PC-9 (cell line): Measurements from ENCODE around the gene BBX. TPM values are rescaled to one million over a fixed set of nuclear protein-coding genes. Genes with fewer than 3 reads are reported as not detected.

Experiments used
- BruUV-seq: library from RNA; stranded (reverse); fragments of 400-500 nt; replicated peaks from 2 replicates; lab custom pipeline; 2021; lab: Mats Ljungman, UMichigan
- CTCF ChIA-PET: fragments of 300-600 bp; sonication (Branson Sonifier 250); formaldehyde crosslinking; loops from one replicate; lab custom pipeline; 2022; ENCODE audit warnings: antibody characterized with exemption; lab: Charles Lee
- POLR2A ChIA-PET: fragments of 300-600 bp; sonication (Branson Sonifier 250); formaldehyde crosslinking; loops from one replicate; lab custom pipeline; 2022; ENCODE audit warnings: antibody characterized with exemption; ENCODE audit not compliant: unreplicated experiment; lab: Charles Lee
- DNase-seq, 2 experiments: peaks; one replicate each; pipeline versions ENCODE4 v3.0.0 to v3.0.0-alpha.2; 2015 to 2022; ENCODE audit warnings: mixed read lengths in 1 of 2
- H2AFZ ChIP-seq: fragments of 200-600 bp; sonication (generic); 2 replicates; pipeline ENCODE4 v1.8.1; 2017; ENCODE audit warnings: antibody characterized with exemption
- H3F3A ChIP-seq: fragments of 200-600 bp; sonication (generic); 2 replicates; pipeline ENCODE4 v1.8.1; 2017; ENCODE audit warnings: antibody characterized with exemption, mild to moderate bottlenecking, low read depth; ENCODE audit not compliant: insufficient read depth
- H3K27ac ChIP-seq: fragments of 200-600 bp; sonication (generic); 2 replicates; pipeline ENCODE4 v1.6.1; 2016; ENCODE audit warnings: mixed run types
- H3K27me3 ChIP-seq: fragments of 200-600 bp; sonication (generic); 2 replicates; pipeline ENCODE4 v1.6.1; 2016; ENCODE audit warnings: low read depth, mixed run types; ENCODE audit not compliant: insufficient read depth
- H3K36me3 ChIP-seq: fragments of 200-600 bp; sonication (generic); 2 replicates; pipeline ENCODE4 v1.6.1; 2016; ENCODE audit warnings: low read depth, mixed run types
- H3K4me1 ChIP-seq: fragments of 200-600 bp; sonication (generic); replicated peaks from 2 replicates; pipeline ENCODE4 v1.6.1; 2016; ENCODE audit warnings: mixed run types; ENCODE audit not compliant: insufficient read depth
- H3K4me2 ChIP-seq: fragments of 200-600 bp; sonication (generic); 2 replicates; pipeline ENCODE4 v1.6.1; 2017; ENCODE audit warnings: mixed run types
- H3K4me3 ChIP-seq: fragments of 200-600 bp; sonication (generic); 2 replicates; pipeline ENCODE4 v1.6.1; 2016; ENCODE audit warnings: mixed run types
- H3K79me2 ChIP-seq: fragments of 200-600 bp; sonication (generic); 2 replicates; pipeline ENCODE4 v1.6.1; 2017; ENCODE audit warnings: low read depth, mixed run types
- H3K9me2 ChIP-seq: fragments of 200-600 bp; sonication (generic); 2 replicates; pipeline ENCODE4 v1.8.1; 2017; ENCODE audit warnings: mild to moderate bottlenecking; ENCODE audit not compliant: insufficient read depth
- H3K9me3 ChIP-seq: fragments of 200-600 bp; sonication (generic); 2 replicates; pipeline ENCODE4 v1.8.1; 2016; ENCODE audit warnings: low read depth; ENCODE audit not compliant: insufficient read depth
- H4K20me1 ChIP-seq: fragments of 200-600 bp; sonication (generic); 2 replicates; pipeline ENCODE4 v1.8.1; 2017; ENCODE audit not compliant: insufficient read depth
- EZH2 ChIP-seq: fragments of 200-600 bp; sonication (generic); IDR thresholded peaks from 2 replicates; pipeline ENCODE4 v1.8.0; 2017; ENCODE audit warnings: antibody characterized with exemption, low read depth
- intact Hi-C: fragments of 100-400 bp; cut with micrococcal nuclease; formaldehyde crosslinking; loops from one replicate; pipeline ENCODE4 v1.10.0; 2022; ENCODE audit not compliant: unreplicated experiment
- total RNA-seq: library from RNA; stranded (reverse); gene quantifications from 2 replicates; pipeline ENCODE4 v1.2.3, GENCODE V29; 2021
- TF ChIP-seq, protein P1 (sequence below): fragments of 200-600 bp; sonication (generic); conservative IDR thresholded peaks from 2 replicates; pipeline ENCODE4 v1.6.1; 2017; ENCODE audit warnings: mixed run types, antibody characterized with exemption, mild to moderate bottlenecking, moderate library complexity

Gene BBX
- total RNA-seq, 1 experiment from 2014 or later: 91.7 TPM

DNA sequence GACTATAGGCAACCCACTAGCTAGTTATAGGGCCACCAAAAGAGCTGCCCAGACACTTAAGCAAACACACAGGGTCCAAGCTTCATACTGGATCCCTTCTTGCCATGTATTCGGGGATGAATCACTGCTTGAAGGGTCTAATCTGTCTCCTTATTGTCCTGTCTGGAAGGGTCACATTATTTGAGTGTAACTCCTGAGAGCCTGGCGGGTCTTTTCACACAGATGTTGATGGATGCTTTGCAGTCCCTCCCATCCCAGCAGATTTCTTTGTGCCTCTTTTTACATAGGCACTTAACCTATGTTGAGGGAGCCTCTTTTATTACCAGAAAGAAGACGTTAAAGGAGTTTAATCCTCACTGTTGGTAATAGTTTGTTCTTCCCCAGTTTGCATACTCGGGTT is 56.6 kb downstream of the BBX start:
- Histone ChIP-seq H3F3A (no peaks in the 10 kb centered on the region; the same call in 1 of the 2 replicates), H3K79me2 (0 out of 2 replicates have a peak, but pooled peaks cover 5% of the 10 kb centered on the region), H4K20me1 (peaks cover 12% of the 10 kb centered on the region), H2AFZ (no peak overlapping the region), H3K4me3 (no peak overlapping the region), H3K4me1 (no peaks in the 10 kb centered on the region), H3K9me2 (no peaks in the 10 kb centered on the region), H3K36me3 (no peaks in the 10 kb centered on the region), H3K27ac (no peak overlapping the region), H3K4me2 (no peak overlapping the region), H3K9me3 (no peaks in the 10 kb centered on the region; the same call in 1 of the 2 replicates), H3K27me3 (no peaks in the 10 kb centered on the region)
- ChIA-PET CTCF (interaction anchor here (0.6 kb wide), 1 partner anchor 348 kb away, joined by 3 read pairs; no protein-coding TSS in a partner anchor), POLR2A (no interaction called here)
- no peak for DNase-seq
- intact Hi-C loops: loop anchor here (10.0 kb wide), 2 partner anchors 175 to 345 kb away; no protein-coding TSS in a partner anchor
- BruUV-seq: no TSS peak
- TF ChIP-seq, protein P1, sequence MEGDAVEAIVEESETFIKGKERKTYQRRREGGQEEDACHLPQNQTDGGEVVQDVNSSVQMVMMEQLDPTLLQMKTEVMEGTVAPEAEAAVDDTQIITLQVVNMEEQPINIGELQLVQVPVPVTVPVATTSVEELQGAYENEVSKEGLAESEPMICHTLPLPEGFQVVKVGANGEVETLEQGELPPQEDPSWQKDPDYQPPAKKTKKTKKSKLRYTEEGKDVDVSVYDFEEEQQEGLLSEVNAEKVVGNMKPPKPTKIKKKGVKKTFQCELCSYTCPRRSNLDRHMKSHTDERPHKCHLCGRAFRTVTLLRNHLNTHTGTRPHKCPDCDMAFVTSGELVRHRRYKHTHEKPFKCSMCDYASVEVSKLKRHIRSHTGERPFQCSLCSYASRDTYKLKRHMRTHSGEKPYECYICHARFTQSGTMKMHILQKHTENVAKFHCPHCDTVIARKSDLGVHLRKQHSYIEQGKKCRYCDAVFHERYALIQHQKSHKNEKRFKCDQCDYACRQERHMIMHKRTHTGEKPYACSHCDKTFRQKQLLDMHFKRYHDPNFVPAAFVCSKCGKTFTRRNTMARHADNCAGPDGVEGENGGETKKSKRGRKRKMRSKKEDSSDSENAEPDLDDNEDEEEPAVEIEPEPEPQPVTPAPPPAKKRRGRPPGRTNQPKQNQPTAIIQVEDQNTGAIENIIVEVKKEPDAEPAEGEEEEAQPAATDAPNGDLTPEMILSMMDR: no peak
- TF ChIP-seq EZH2: no peak

DNA sequence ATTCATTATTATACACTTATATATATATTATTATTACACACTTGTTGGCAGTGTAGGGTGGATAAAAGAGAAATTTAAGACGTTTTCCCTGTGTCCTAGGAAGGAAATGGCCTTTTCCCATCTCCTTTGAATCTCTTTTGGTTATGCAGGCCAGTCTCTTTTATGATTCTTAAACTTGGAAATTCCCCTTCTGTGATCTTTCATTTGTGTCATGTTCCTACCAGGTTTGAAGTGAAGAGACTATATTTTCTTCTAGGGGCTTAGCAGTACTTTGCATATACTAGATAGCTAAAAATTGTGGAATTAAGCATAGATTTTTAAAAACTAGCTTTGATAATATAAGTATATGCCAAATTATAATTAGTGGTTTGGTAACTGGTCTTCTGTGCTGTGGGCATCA is 58.5 kb downstream of the BBX start:
- CTCF ChIA-PET: interaction anchor here (0.6 kb wide), 1 partner anchor 1307 kb away, joined by 9 read pairs; no protein-coding TSS in a partner anchor
- TF ChIP-seq, protein P1: no peak
- Histone ChIP-seq H3K9me2 (no peaks in the 10 kb centered on the region), H3K27me3 (no peaks in the 10 kb centered on the region), H3K79me2 (no peaks in the 10 kb centered on the region), H3F3A (no peaks in the 10 kb centered on the region; the same call in 1 of the 2 replicates), H3K4me3 (no peak overlapping the region), H3K9me3 (no peaks in the 10 kb centered on the region; the same call in 1 of the 2 replicates), H3K4me1 (no peaks in the 10 kb centered on the region), H3K36me3 (no peaks in the 10 kb centered on the region), H2AFZ (no peak overlapping the region), H3K27ac (no peak overlapping the region), H4K20me1 (peaks cover 9% of the 10 kb centered on the region; the same call in 1 of the 2 replicates), H3K4me2 (no peak overlapping the region)
- BruUV-seq: no TSS peak
- POLR2A ChIA-PET: no interaction called here
- no peak for DNase-seq
- intact Hi-C loops: no loop called here

DNA sequence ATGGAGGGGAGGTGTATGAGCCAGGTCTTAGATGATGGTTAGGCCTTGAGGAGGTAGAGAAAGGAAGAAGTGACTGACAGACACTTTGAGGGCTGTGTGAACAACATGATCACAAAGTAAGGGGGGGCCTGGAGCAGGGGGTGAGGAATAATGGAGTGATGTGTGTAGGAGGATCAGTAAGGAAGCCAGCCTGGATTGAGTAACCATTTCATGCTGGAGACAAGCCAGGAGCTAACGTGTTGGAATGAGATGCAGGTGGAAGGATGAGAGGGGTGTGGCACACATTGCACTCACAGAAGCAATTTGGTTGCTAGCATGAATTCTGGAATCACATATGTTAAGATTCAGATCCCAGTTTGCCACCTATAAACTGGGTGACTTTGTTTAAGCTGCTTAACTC is 65.5 kb downstream of the BBX start:
- no peaks in the 10 kb centered on the region; the same call in 1 of the 2 replicates for H3K9me3 ChIP-seq
- BruUV-seq: no TSS peak
- no peaks in the 10 kb centered on the region for H3K79me2 ChIP-seq
- H3K27me3 ChIP-seq: no peaks in the 10 kb centered on the region
- ChIA-PET POLR2A (no interaction called here), CTCF (no interaction called here)
- H4K20me1 ChIP-seq: peaks cover 4% of the 10 kb centered on the region; the same call in 1 of the 2 replicates
- intact Hi-C loops: no loop called here
- H3F3A ChIP-seq: no peaks in the 10 kb centered on the region
- no peak overlapping the region for H3K27ac ChIP-seq
- no peaks in the 10 kb centered on the region for H3K4me1 ChIP-seq
- H2AFZ ChIP-seq: no peak overlapping the region
- H3K36me3 ChIP-seq: no peaks in the 10 kb centered on the region
- H3K4me2 ChIP-seq: no peak overlapping the region
- H3K4me3 ChIP-seq: no peak overlapping the region
- H3K9me2 ChIP-seq: no peaks in the 10 kb centered on the region
- no peak for TF ChIP-seq EZH2
- TF ChIP-seq, protein P1: no peak
- no peak for DNase-seq
